ENCODE measurements around the gene STING1.
"Not testable (repeated sequence)": the region's sequence is repeated elsewhere in the genome, so short reads cannot be mapped to it uniquely, and the experiment has no call there.

STING1 gene

GRCh38 chr5:139462586-139463276 is 19.8 kb downstream of the STING1 start, which contains the start of gene ECSCR:
ECSCR (minus strand) TSS chr5:139462743; CDS start chr5:139462670, 73 bp downstream.
- no peak for DNase-seq

- DNase-seq = no peak
These were observed 20.9 kb downstream of the STING1 start for GRCh38 chr5:139461698-139462097.

GRCh38 chr5:139461176-139461575 is 21.4 kb downstream of the STING1 start:
- DNase-seq = no peak

GRCh38 chr5:139460455-139460854 is 22.1 kb downstream of the STING1 start:
- DNase-seq = no peak

- no peak for DNase-seq
These were observed 23.1 kb downstream of the STING1 start for GRCh38 chr5:139459451-139459934.

- DNase-seq = no peak
These were observed 23.8 kb downstream of the STING1 start for GRCh38 chr5:139458580-139459407.

- no peak for DNase-seq
These were observed 24.8 kb downstream of the STING1 start for GRCh38 chr5:139457653-139458306.

GRCh38 chr5:139457241-139457640 is 25.3 kb downstream of the STING1 start:
- DNase-seq = no peak

GRCh38 chr5:139456776-139457175 is 25.8 kb downstream of the STING1 start:
- DNase-seq = no peak

GRCh38 chr5:139454568-139455290 is 27.8 kb downstream of the STING1 start:
- no peak for DNase-seq

- no peak for DNase-seq
These were observed 28.6 kb downstream of the STING1 start for GRCh38 chr5:139453683-139454567.

GRCh38 chr5:139451878-139452660 is 30.5 kb downstream of the STING1 start:
- no peak for DNase-seq

GRCh38 chr5:139451176-139451575 is 31.4 kb downstream of the STING1 start:
- DNase-seq = no peak

GRCh38 chr5:139446956-139447779 is 35.4 kb downstream of the STING1 start:
- no peak for DNase-seq

GRCh38 chr5:139445325-139446170 is 37.0 kb downstream of the STING1 start:
- DNase-seq = no peak

GRCh38 chr5:139443831-139444453 is 38.6 kb downstream of the STING1 start:
- DNase-seq = peak; percentile 3

- DNase-seq = not testable (repeated sequence)
These were observed 42.1 kb downstream of the STING1 start for GRCh38 chr5:139440416-139440815.

Measured in NCI-H510A treated with DMSO at 0.1 percent for 48 hours (cell line).